NCI-H82 (cell line): ENCODE measurements around the gene TCF7L2.

Experiments
- DNase-seq: peaks from one replicate; lab custom pipeline; 2025; lab: John Stamatoyannopoulos, UW

The TCF7L2 gene

GRCh38 chr10:113177936-113178335 lies 227.9 kb downstream of the TCF7L2 start:
- no peak for DNase-seq

GRCh38 chr10:113178771-113179170 lies 228.7 kb downstream of the TCF7L2 start:
- DNase-seq: no peak

GRCh38 chr10:113179265-113179664 lies 229.2 kb downstream of the TCF7L2 start:
- DNase-seq: no peak

- DNase-seq: no peak
Measured at GRCh38 chr10:113179966-113180365, 229.9 kb downstream of the TCF7L2 start.

GRCh38 chr10:113180401-113181154 lies 230.5 kb downstream of the TCF7L2 start:
- no peak for DNase-seq

GRCh38 chr10:113182154-113182553 lies 232.1 kb downstream of the TCF7L2 start:
- no peak for DNase-seq

GRCh38 chr10:113183573-113183972 lies 233.5 kb downstream of the TCF7L2 start:
- DNase-seq: no peak

GRCh38 chr10:113187063-113187777 lies 237.2 kb downstream of the TCF7L2 start:
- peak; percentile 22 for DNase-seq

- DNase-seq: no peak
Measured at GRCh38 chr10:113199459-113199858, 249.4 kb downstream of the TCF7L2 start.

- DNase-seq: no peak
Measured at GRCh38 chr10:113202011-113202410, 252.0 kb downstream of the TCF7L2 start.

- DNase-seq: no peak
Measured at GRCh38 chr10:113207924-113208323, 257.9 kb downstream of the TCF7L2 start.

- no peak for DNase-seq
Measured at GRCh38 chr10:113213035-113213434, 263.0 kb downstream of the TCF7L2 start.

GRCh38 chr10:113214331-113214730 lies 264.3 kb downstream of the TCF7L2 start:
- no peak for DNase-seq

- peak; percentile 4 for DNase-seq
Measured at GRCh38 chr10:113216102-113216501, 266.1 kb downstream of the TCF7L2 start.
